HL-60 (cell line): ENCODE results near the gene ATP5MC3.

Source experiments
- DNase-seq, 2 experiments: peaks; one replicate each; pipeline ENCODE4 v3.0.0-alpha.2; 2010 to 2020; ENCODE audit warnings: low read depth in 1 of 2, low spot score in 1 of 2
- H3K27ac ChIP-seq: fragments of 250-450 bp; sonication (Bioruptor Pico); replicated peaks from 2 replicates; pipeline ENCODE4 v1.5.1; 2020; ENCODE audit warnings: mild to moderate bottlenecking, moderate library complexity
- H3K27me3 ChIP-seq: fragments of 250-450 bp; sonication (Bioruptor Pico); 2 replicates; pipeline ENCODE4 v1.5.1; 2021; ENCODE audit warnings: mild to moderate bottlenecking, moderate library complexity; ENCODE audit not compliant: insufficient read depth, poor library complexity, severe bottlenecking
- H3K4me3 ChIP-seq: replicated peaks from 2 replicates; pipeline ENCODE4 v1.5.1; 2011; ENCODE audit warnings: mild to moderate bottlenecking, control low read depth, low read length; ENCODE audit not compliant: insufficient read depth
- CTCF ChIP-seq: IDR thresholded peaks from one replicate; pipeline ENCODE4 v1.5.1; 2011; ENCODE audit warnings: low read length, control low read depth, inconsistent platforms; ENCODE audit not compliant: insufficient read depth
- GABPA ChIP-seq: IDR thresholded peaks from 2 replicates; pipeline ENCODE4 v1.6.1; 2012; ENCODE audit warnings: low read depth
- POLR2AphosphoS5 ChIP-seq: IDR thresholded peaks from 2 replicates; pipeline ENCODE4 v1.6.1; 2012; ENCODE audit warnings: low read depth
- REST ChIP-seq: IDR thresholded peaks from 2 replicates; pipeline ENCODE4 v1.6.1; 2012; ENCODE audit warnings: low read depth; ENCODE audit not compliant: insufficient replicate concordance
- SPI1 ChIP-seq: IDR thresholded peaks from 2 replicates; pipeline ENCODE4 v1.6.1; 2012; ENCODE audit warnings: low read depth, mild to moderate bottlenecking, borderline replicate concordance

The ATP5MC3 gene

GRCh38 chr2:175220075-175220474 lies 38.6 kb upstream of the ATP5MC3 start:
- no peak overlapping the region for H3K4me3 ChIP-seq
- DNase-seq, result no peak
- H3K27me3 ChIP-seq, result peaks cover 4% of the 10 kb centered on the region
- TF ChIP-seq CTCF (no peak), GABPA (no peak), POLR2AphosphoS5 (no peak), REST (no peak), SPI1 (no peak)
- H3K27ac ChIP-seq, result no peak overlapping the region

- no peak overlapping the region for H3K4me3 ChIP-seq
- TF ChIP-seq POLR2AphosphoS5 (no peak), REST (no peak), CTCF (no peak), GABPA (no peak), SPI1 (no peak)
- H3K27ac ChIP-seq, result no peak overlapping the region
- DNase-seq, result no peak
- H3K27me3 ChIP-seq, result peaks cover 10% of the 10 kb centered on the region
These were observed 37.0 kb upstream of the ATP5MC3 start for GRCh38 chr2:175218551-175218950.

- H3K27me3 ChIP-seq, result no peaks in the 10 kb centered on the region
- TF ChIP-seq SPI1 (no peak), POLR2AphosphoS5 (no peak), CTCF (no peak), REST (no peak), GABPA (no peak)
- no peak for DNase-seq
- H3K4me3 ChIP-seq, result no peak overlapping the region
- H3K27ac ChIP-seq, result no peak overlapping the region
These were observed 26.4 kb upstream of the ATP5MC3 start for GRCh38 chr2:175207741-175208438.
